ENCODE data around the gene CLIP1. TPM values are rescaled to one million over a fixed set of nuclear protein-coding genes. Genes with fewer than 3 reads are reported as not detected.
"Not testable (repeated sequence)": the region's sequence is repeated elsewhere in the genome, so short reads cannot be mapped to it uniquely, and the experiment has no call there.

Gene CLIP1
- total RNA-seq, 6 experiments from 2014 or later: 35.4 to 63.4 (median 43.1) TPM

GRCh38 chr12:122421187-122421820, 1.2 kb downstream of the CLIP1 start:
- WGBS (ENCODE audit: insufficient coverage, low coverage, low lambda C conversion rate, missing lambda C conversion rate): under 1% methylated on average over 14 of the region's 14 CpGs
- intact Hi-C loops (cut with DNase I): no loop called here
- peak; percentile 57 for TF ChIP-seq POLR2A (IDR thresholded peaks at IDR 0.05)
- no peak for TF ChIP-seq CTCF (IDR thresholded peaks at IDR 0.05)

GRCh38 chr12:122420471-122421162, 1.9 kb downstream of the CLIP1 start:
- H3K36me3 ChIP-seq: no peaks in the 10 kb centered on the region
- H3K9me3 ChIP-seq: no peaks in the 10 kb centered on the region
- 52% methylated on average over 15 of the region's 17 CpGs for WGBS (ENCODE audit: insufficient coverage, low coverage, low lambda C conversion rate, missing lambda C conversion rate)
- H3K4me1 ChIP-seq: peaks cover 0 to 43% (median 16%) of the 10 kb centered on the region in 4 donors
- DNase-seq: no peak
- intact Hi-C loops (cut with DNase I): no loop called here
- peak overlapping the region; percentile 87 to 98 (median 98) for H3K27ac ChIP-seq
- H3K27me3 ChIP-seq: no peaks in the 10 kb centered on the region
- H3K4me3 ChIP-seq: peak overlapping the region; percentile 88 to 92 (median 89)
- TF ChIP-seq POLR2A (IDR thresholded peaks at IDR 0.05) (no peak), CTCF (IDR thresholded peaks at IDR 0.05) (no peak)
- ATAC-seq: no peak

More at GRCh38 chr12:122421187-122421820, 1.2 kb downstream of the CLIP1 start:
- H3K9me3 ChIP-seq: no peaks in the 10 kb centered on the region
- no peaks in the 10 kb centered on the region for H3K27me3 ChIP-seq
- no peaks in the 10 kb centered on the region for H3K36me3 ChIP-seq
- ATAC-seq: peak; percentile 58 to 71 (median 64)
- H3K27ac ChIP-seq: peak overlapping the region; percentile 87 to 98 (median 98)
- H3K4me3 ChIP-seq: peak overlapping the region; percentile 88 to 92 (median 89)
- DNase-seq: peak; percentile 60 to 79 (median 77)
- H3K4me1 ChIP-seq: peaks cover 0 to 43% (median 16%) of the 10 kb centered on the region in 4 donors

GRCh38 chr12:122419094-122419493, 3.4 kb downstream of the CLIP1 start:
- intact Hi-C loops (cut with DNase I); H3K9me3 ChIP-seq; H3K36me3 ChIP-seq; H3K27me3 ChIP-seq; H3K4me3 ChIP-seq; DNase-seq: not testable (repeated sequence)
- Histone ChIP-seq H3K27ac (peak overlapping the region in 1 of 3 donors; percentile 11), H3K4me1 (peaks cover 0 to 49% (median 17%) of the 10 kb centered on the region in 4 donors)
- ATAC-seq: peak in 1 of 4 donors; percentile 23
- 55% methylated on average over 3 of the region's 3 CpGs for WGBS (ENCODE audit: insufficient coverage, low coverage, low lambda C conversion rate, missing lambda C conversion rate)

GRCh38 chr12:122415665-122416064, 6.8 kb downstream of the CLIP1 start:
- H3K9me3 ChIP-seq; intact Hi-C loops (cut with DNase I); H3K36me3 ChIP-seq; ATAC-seq; H3K4me3 ChIP-seq; H3K27me3 ChIP-seq; H3K27ac ChIP-seq; DNase-seq: not testable (repeated sequence)
- WGBS (ENCODE audit: insufficient coverage, low coverage, low lambda C conversion rate, missing lambda C conversion rate): 85% methylated on average over 6 of the region's 7 CpGs
- H3K4me1 ChIP-seq: peaks cover 0 to 67% (median 29%) of the 10 kb centered on the region in 4 donors

GRCh38 chr12:122413516-122414404, 8.7 kb downstream of the CLIP1 start:
- H3K36me3 ChIP-seq: no peaks in the 10 kb centered on the region
- no peaks in the 10 kb centered on the region for H3K27me3 ChIP-seq
- WGBS (ENCODE audit: insufficient coverage, low coverage, low lambda C conversion rate, missing lambda C conversion rate): 78% methylated on average over 5 of the region's 5 CpGs
- H3K9me3 ChIP-seq: no peaks in the 10 kb centered on the region
- no peak overlapping the region for H3K4me3 ChIP-seq
- intact Hi-C loops (cut with DNase I): no loop called here
- peak in 2 of 4 donors; percentile 36 to 46 for ATAC-seq
- peak overlapping the region in 1 of 3 donors; percentile 47 for H3K27ac ChIP-seq
- DNase-seq: no peak
- no peak for TF ChIP-seq CTCF (IDR thresholded peaks at IDR 0.05)
- peaks cover 0 to 50% (median 23%) of the 10 kb centered on the region in 4 donors for H3K4me1 ChIP-seq
